ENCODE measurements around the gene KCTD7.

The KCTD7 gene

DNA sequence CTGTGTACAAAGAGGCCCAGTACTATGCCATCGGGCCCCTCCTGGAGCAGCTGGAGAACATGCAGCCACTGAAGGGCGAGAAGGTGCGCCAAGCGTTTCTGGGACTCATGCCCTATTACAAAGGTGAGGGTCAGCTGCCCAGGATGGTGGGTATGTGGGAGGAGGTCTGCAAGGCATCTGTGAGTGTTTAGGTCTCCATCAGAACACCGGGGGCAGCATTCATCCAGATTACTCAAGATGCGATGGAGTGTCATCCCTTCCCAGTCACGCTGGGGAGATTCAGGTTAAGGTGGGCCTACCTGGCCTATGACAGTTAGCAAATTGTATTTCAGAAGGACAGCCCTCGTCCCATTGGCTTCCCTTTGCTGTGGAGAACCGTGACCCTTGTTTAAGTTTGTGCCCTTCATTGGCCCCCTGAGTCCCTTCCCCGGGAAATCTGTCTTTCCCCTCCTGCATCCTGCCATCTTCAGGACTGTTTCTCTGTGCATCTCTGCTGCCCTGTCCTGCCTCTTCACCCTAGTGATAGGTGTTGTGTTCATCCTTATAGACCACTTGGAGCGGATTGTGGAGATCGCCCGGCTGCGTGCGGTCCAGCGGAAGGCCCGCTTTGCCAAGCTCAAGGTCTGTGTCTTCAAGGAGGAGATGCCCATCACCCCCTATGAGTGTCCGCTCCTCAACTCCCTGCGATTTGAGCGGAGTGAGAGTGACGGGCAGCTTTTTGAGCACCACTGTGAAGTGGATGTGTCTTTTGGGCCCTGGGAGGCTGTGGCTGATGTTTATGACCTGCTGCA, 9.8 kb downstream of the KCTD7 start:
- no peaks in the 10 kb centered on the region for H3F3A ChIP-seq (ENCODE audit: low read depth)
- no peaks in the 10 kb centered on the region for H3K9me3 ChIP-seq (ENCODE audit: insufficient read depth, low read depth, low read length)
- no peak for TF ChIP-seq EZH2phosphoT487 (IDR thresholded peaks at IDR 0.05; ENCODE audit: borderline replicate concordance)
- TF ChIP-seq, protein P1, sequence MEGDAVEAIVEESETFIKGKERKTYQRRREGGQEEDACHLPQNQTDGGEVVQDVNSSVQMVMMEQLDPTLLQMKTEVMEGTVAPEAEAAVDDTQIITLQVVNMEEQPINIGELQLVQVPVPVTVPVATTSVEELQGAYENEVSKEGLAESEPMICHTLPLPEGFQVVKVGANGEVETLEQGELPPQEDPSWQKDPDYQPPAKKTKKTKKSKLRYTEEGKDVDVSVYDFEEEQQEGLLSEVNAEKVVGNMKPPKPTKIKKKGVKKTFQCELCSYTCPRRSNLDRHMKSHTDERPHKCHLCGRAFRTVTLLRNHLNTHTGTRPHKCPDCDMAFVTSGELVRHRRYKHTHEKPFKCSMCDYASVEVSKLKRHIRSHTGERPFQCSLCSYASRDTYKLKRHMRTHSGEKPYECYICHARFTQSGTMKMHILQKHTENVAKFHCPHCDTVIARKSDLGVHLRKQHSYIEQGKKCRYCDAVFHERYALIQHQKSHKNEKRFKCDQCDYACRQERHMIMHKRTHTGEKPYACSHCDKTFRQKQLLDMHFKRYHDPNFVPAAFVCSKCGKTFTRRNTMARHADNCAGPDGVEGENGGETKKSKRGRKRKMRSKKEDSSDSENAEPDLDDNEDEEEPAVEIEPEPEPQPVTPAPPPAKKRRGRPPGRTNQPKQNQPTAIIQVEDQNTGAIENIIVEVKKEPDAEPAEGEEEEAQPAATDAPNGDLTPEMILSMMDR (conservative IDR thresholded peaks at IDR 0.05; ENCODE audit: low read length) = no peak; the same call in 1 of the 2 replicates
- no peaks in the 10 kb centered on the region for H3K4me1 ChIP-seq (ENCODE audit: insufficient read depth, low read length, poor library complexity, severe bottlenecking)
- H3K4me2 ChIP-seq (ENCODE audit: low read depth, low read length, poor library complexity, severe bottlenecking) = no peak overlapping the region
- H2AFZ ChIP-seq (ENCODE audit: low read length) = no peak overlapping the region
- no peaks in the 10 kb centered on the region for H3K79me2 ChIP-seq (ENCODE audit: insufficient read depth, low read length)
- H3K36me3 ChIP-seq (ENCODE audit: insufficient read depth, low read length) = peaks cover 4% of the 10 kb centered on the region; the same call in 1 of the 2 replicates
- no peak overlapping the region for H3K9ac ChIP-seq (ENCODE audit: low read depth, low read length, poor library complexity, severe bottlenecking)
- no peaks in the 10 kb centered on the region for H4K20me1 ChIP-seq (ENCODE audit: insufficient read depth, low read length, poor library complexity, severe bottlenecking)
- no peaks in the 10 kb centered on the region for H3K9me2 ChIP-seq (replicated peaks; ENCODE audit: low read depth, low read length)
- no peak overlapping the region for H3K4me3 ChIP-seq (ENCODE audit: low read length, poor library complexity, severe bottlenecking)
- H3K27me3 ChIP-seq (ENCODE audit: insufficient read depth, low read length, poor library complexity, severe bottlenecking) = no peaks in the 10 kb centered on the region

DNA sequence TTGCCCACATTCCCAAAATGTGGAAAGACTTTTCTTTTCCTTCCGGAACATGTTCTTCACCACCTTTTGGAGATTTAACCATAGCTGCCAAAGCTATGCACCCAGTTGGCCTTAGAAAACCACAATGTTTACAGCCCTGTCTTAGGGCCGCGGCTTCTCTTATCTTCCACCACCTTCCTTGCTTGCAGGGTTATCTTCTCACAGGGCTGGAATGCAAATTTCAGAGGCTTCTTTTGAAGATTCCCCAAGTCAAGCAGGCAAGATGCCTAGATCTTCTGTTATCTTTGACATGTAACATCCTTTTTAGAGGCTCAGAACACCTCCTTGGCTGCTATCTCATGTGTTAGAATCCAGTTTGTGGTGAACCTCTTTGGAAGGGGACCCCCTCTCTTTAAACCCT, 11.1 kb downstream of the KCTD7 start:
- H3K4me3 ChIP-seq (ENCODE audit: low read length, poor library complexity, severe bottlenecking) = no peak overlapping the region
- H3K27me3 ChIP-seq (ENCODE audit: insufficient read depth, low read length, poor library complexity, severe bottlenecking) = no peaks in the 10 kb centered on the region
- no peak overlapping the region for H2AFZ ChIP-seq (ENCODE audit: low read length)
- no peaks in the 10 kb centered on the region for H3K79me2 ChIP-seq (ENCODE audit: insufficient read depth, low read length)
- no peak overlapping the region for H3K9ac ChIP-seq (ENCODE audit: low read depth, low read length, poor library complexity, severe bottlenecking)
- no peaks in the 10 kb centered on the region for H3F3A ChIP-seq (ENCODE audit: low read depth)
- H3K4me2 ChIP-seq (ENCODE audit: low read depth, low read length, poor library complexity, severe bottlenecking) = no peak overlapping the region
- TF ChIP-seq, protein P1 (conservative IDR thresholded peaks at IDR 0.05; ENCODE audit: low read length) = no peak
- no peak for TF ChIP-seq EZH2phosphoT487 (IDR thresholded peaks at IDR 0.05; ENCODE audit: borderline replicate concordance)
- H3K4me1 ChIP-seq (ENCODE audit: insufficient read depth, low read length, poor library complexity, severe bottlenecking) = no peaks in the 10 kb centered on the region
- peaks cover 4% of the 10 kb centered on the region; the same call in 1 of the 2 replicates for H3K36me3 ChIP-seq (ENCODE audit: insufficient read depth, low read length)
- no peaks in the 10 kb centered on the region for H3K9me3 ChIP-seq (ENCODE audit: insufficient read depth, low read depth, low read length)
- no peaks in the 10 kb centered on the region for H3K9me2 ChIP-seq (replicated peaks; ENCODE audit: low read depth, low read length)
- no peaks in the 10 kb centered on the region for H4K20me1 ChIP-seq (ENCODE audit: insufficient read depth, low read length, poor library complexity, severe bottlenecking)

DNA sequence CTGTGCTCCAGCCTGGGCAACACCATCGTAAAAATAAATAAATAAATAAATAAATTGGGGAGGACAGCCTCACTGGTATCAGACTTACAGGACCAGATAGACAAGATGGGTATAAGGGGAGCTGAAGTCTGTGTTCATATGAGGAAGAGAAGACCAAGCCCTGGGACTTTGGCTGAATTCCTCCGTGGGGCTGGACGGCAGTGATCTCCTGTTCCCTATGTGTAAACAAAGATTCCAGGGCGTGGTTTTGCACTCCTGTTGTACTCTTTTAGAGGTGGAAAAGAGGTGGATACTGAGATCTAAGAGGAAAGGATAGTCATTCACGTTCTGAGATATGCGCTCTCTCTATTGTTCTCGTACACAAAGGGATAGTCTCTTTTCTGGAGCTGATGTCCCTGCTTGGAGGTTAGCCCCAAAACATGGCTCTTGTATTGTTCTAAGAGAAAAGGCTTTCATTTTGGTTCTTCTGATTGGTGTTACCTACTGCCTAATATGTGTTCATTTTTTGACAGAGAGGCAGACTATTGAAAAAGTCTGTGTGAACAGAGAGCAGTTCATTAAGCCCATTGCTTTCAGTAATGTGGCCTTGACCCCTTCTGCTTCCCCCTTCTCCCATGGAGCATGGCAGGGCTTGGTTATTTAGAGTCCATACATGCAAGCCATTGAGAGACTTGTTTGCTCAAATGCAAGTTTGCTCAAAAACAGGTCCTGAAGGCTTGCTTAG, 12.3 kb downstream of the KCTD7 start:
- Histone ChIP-seq H3K4me3 (ENCODE audit: low read length, poor library complexity, severe bottlenecking) (no peak overlapping the region), H3K9me3 (ENCODE audit: insufficient read depth, low read depth, low read length) (no peaks in the 10 kb centered on the region), H3K4me1 (ENCODE audit: insufficient read depth, low read length, poor library complexity, severe bottlenecking) (no peaks in the 10 kb centered on the region), H3K9me2 (replicated peaks; ENCODE audit: low read depth, low read length) (no peaks in the 10 kb centered on the region), H3K27me3 (ENCODE audit: insufficient read depth, low read length, poor library complexity, severe bottlenecking) (no peaks in the 10 kb centered on the region), H3K9ac (ENCODE audit: low read depth, low read length, poor library complexity, severe bottlenecking) (no peak overlapping the region), H3F3A (ENCODE audit: low read depth) (no peaks in the 10 kb centered on the region), H3K79me2 (ENCODE audit: insufficient read depth, low read length) (no peaks in the 10 kb centered on the region), H3K4me2 (ENCODE audit: low read depth, low read length, poor library complexity, severe bottlenecking) (no peak overlapping the region), H2AFZ (ENCODE audit: low read length) (no peak overlapping the region), H3K36me3 (ENCODE audit: insufficient read depth, low read length) (peaks cover 4% of the 10 kb centered on the region; the same call in 1 of the 2 replicates), H4K20me1 (ENCODE audit: insufficient read depth, low read length, poor library complexity, severe bottlenecking) (no peaks in the 10 kb centered on the region)
- TF ChIP-seq EZH2phosphoT487 (IDR thresholded peaks at IDR 0.05; ENCODE audit: borderline replicate concordance) = no peak
- TF ChIP-seq, protein P1 (conservative IDR thresholded peaks at IDR 0.05; ENCODE audit: low read length) = no peak

Measured in Loucy (cell line).